Measurements from ENCODE around the gene TNFRSF18.
"Not testable (repeated sequence)": the region's sequence is repeated elsewhere in the genome, so short reads cannot be mapped to it uniquely, and the experiment has no call there.

TNFRSF18 gene

GRCh38 chr1:1183221-1183747, 23.1 kb downstream of the TNFRSF18 start:
- DNase-seq (ENCODE audit: low read depth, low spot score): no peak
- H3K4me3 ChIP-seq (ENCODE audit: low read length): no peak overlapping the region

DNA sequence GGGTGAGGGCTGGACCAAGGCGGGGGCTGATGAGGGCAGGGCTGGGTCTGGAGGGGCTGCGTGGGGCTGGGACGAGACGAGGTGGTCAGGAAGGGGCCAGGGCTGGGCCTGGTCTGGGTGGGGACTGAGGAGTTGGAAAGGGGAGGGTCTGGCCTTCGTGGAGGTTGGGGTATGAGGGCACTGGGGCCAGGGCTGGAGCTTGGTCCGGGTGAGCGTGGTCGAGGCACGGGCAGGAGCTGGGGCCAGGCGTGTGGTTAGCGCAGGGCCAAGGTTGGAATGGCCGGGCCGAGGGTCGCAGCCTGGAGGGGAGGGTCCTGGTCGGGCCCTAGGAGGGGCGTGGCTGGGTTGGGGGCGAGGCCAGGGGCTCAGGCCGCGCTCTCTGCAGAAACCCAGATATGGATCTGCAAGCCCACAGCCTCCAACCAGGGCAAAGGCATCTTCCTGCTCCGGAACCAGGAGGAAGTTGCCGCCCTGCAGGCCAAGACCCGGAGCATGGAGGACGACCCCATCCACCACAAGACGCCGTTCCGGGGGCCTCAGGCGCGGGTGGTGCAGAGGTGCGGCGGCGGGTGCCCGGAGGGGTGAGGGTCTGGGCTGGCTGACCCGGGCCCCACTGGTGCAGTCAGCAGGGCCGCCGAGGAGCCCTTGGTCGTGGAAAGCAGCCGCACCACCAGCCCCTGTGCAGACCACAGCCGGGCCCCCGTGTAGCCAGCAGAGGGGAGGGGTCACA, 23.7 kb downstream of the TNFRSF18 start:
- H3K4me3 ChIP-seq (ENCODE audit: low read length): no peak overlapping the region
- DNase-seq (ENCODE audit: low read depth, low spot score): no peak

GRCh38 chr1:1181938-1182410, 24.4 kb downstream of the TNFRSF18 start:
- no peak for DNase-seq (ENCODE audit: low read depth, low spot score)

GRCh38 chr1:1181129-1181937, 25.1 kb downstream of the TNFRSF18 start:
- no peak for DNase-seq (ENCODE audit: low read depth, low spot score)
- H3K4me3 ChIP-seq (ENCODE audit: low read length): no peak overlapping the region

More at GRCh38 chr1:1181938-1182410, 24.4 kb downstream of the TNFRSF18 start:
- no peak overlapping the region for H3K4me3 ChIP-seq (ENCODE audit: low read length)

GRCh38 chr1:1179983-1180861, 26.2 kb downstream of the TNFRSF18 start:
- no peak for DNase-seq (ENCODE audit: low read depth, low spot score)
- no peak overlapping the region for H3K4me3 ChIP-seq (ENCODE audit: low read length)

DNA sequence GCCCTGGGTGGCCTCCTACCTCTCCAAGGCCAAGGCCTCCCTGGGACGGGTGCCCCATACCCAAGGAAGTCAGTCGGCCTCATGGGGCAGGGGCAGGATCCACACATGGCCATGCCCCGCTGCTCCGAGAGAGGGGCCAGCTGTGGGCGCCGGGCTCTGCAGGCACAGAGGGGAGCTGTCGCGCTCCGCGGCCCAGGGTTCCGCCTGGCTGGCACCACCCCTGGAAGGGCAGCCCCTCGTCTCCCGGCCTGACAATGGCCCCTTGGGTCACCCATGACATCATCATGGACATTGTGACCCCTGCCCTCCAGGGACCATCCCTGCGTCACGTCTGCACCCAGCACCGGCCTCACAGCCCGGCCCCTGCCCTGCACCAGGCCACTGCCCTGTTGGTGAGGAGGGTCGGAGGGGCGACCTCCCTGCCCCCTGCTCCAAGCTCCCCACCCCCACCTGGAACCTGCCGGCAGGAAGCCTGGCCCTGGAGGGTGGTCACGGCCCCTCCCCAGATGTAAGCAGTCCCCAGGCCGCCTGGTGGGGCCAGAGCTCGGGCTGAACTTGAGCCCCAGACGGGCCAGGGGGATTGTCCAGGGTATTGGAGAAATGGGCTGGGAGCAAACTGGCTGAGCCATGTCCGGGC, 26.9 kb downstream of the TNFRSF18 start:
- H3K4me3 ChIP-seq (ENCODE audit: low read length): no peak overlapping the region
- no peak for DNase-seq (ENCODE audit: low read depth, low spot score)

- no peak overlapping the region for H3K4me3 ChIP-seq (ENCODE audit: low read length)
- DNase-seq (ENCODE audit: low read depth, low spot score): no peak
These were observed 27.5 kb downstream of the TNFRSF18 start for GRCh38 chr1:1178794-1179331.

DNA sequence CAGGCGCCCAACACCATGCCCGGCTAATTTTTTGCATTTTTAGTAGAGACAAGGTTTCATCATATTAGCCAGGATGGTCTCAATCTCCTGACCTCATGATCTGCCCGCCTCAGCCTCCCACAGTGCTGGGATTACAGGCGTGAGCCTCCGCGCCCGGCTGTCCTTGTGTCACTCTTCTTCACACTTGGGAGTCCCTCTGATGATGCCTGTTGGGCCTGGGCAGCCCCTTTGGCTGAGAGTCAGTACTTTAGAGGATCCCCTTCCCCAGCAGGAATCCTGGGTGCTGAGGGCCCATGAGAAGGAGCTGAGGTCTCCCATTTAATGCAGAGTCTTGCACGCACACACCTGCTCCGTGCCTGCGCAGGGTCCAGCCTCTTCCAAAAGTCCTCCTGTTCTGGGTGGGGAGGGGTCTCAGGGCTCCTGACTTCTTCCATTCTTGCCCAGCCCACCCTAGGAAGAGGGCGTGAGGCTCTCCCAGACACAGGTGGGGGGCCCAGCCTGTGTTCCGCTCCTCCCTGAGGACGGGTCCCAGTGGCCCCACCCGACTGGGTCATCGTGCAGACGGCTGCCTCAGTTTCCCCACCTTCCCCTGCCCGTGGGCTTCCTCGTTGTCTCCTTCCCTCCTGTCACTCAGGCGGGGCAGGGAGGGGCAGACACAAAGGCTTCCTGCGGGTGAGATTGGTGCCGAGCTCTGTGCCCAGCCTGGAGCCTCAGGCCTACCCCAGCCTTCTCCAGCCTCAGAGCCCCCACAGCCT, 28.8 kb downstream of the TNFRSF18 start:
- H3K4me3 ChIP-seq (ENCODE audit: low read length): no peak overlapping the region
- no peak for DNase-seq (ENCODE audit: low read depth, low spot score)

DNA sequence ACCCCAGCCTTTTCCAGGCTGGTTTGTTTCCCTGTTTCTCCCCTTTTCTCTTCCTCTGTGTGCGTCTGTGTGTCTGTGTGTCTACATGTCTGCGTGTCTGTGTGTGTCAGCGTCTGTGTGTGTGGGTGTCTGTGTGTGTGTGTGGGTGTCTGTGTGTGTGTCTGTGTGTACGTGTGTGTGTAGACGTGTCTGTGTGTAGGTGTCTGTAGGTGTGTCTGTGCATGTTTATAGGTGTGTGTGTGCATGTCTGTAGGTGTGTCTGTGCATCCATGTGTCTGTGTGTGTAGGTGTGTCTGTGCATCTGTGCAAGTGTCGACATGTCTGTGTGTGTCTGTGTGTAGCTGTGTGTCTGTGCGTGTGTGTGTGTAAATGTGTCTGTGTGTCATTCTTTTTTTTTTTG, 29.5 kb downstream of the TNFRSF18 start:
- DNase-seq (ENCODE audit: low read depth, low spot score): no peak
- H3K4me3 ChIP-seq (ENCODE audit: low read length): no peak overlapping the region

GRCh38 chr1:1176063-1176761, 30.2 kb downstream of the TNFRSF18 start:
- H3K4me3 ChIP-seq (ENCODE audit: low read length); DNase-seq (ENCODE audit: low read depth, low spot score): not testable (repeated sequence)

DNA sequence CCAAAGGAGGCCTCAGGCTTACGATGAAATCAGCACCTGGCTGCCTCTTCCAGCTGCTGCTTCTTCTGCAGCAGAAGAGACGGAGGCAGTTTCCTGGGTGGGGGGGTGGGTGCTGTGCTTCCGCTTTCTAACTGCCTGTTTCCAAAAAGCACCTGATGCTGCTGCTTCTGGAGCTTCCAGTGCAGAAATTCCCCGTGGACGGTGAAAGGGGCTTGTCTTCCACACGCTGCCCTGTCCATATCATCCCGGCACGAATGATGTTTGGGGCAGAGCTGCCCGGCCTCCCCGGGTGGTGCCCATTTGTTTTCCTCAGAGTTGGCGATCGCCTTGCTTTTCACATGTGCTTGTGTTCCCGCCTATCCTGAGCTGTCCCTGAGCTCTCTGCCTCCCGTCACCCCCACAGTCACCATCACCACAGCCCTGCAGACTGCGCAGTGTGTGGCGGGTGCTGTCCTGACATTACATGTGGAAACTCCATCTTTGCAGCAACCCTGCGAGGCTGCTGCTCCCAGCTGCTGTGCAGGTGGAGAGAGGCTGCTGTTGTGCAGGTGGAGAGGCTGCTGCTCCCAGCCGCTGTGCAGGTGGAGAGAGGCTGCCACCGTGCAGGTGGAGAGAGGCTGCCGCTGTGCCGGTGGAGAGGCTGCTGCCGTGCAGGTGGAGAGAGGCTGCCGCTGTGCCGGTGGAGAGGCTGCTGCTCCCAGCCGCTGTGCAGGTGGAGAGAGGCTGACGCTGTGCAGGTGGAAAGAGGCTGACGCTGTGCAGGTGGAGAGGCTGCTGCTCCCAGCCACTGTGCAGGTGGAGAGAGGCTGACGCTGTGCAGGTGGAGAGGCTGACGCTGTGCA, 30.9 kb downstream of the TNFRSF18 start:
- no peak overlapping the region for H3K4me3 ChIP-seq (ENCODE audit: low read length)
- DNase-seq (ENCODE audit: low read depth, low spot score): no peak

- no peak for DNase-seq (ENCODE audit: low read depth, low spot score)
- H3K4me3 ChIP-seq (ENCODE audit: low read length): no peak within 1 kb of the TSS
These were observed 32.5 kb downstream of the TNFRSF18 start, which contains the start of gene TTLL10 for GRCh38 chr1:1173793-1174415. TTLL10 (plus strand) TSS chr1:1173880; CDS start chr1:1179216, 5,336 bp downstream.

DNA sequence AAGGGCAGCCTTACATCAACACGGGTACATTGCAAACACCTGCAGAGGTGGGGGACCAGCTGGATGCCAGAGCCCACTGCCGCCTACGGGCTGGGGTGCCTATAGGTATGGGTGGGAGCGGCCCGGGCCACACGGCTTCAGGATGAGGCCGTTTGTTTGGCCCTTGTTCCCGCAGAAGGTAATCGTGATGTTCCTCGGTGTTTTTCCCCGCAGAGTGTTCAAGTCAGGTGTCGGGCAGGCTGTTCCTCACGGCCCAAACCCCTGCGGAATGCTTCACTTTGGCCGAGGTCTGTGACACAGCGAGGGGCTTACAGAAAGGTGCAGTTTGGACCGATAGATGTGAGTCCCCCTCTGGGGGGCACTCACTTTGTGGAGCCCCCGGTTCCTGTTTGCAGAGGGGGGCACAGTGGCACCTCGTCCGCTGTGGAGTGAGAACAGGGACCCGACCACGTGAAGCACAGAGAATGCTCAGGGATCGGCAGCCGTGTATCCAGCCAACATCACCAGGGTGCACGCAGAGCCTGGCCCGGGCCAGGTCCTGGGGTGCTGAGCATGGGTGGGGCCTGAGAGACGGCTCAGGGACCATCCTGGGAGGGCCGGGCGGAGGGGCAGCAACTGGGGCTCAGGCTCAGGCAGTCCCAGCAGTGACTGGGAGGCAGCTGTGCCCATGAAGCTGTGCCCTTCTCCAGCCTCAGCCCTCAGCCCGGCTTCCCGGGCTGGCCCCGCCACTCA, 33.2 kb downstream of the TNFRSF18 start:
- H3K4me3 ChIP-seq (ENCODE audit: low read length): no peak overlapping the region
- DNase-seq (ENCODE audit: low read depth, low spot score): no peak

- H3K4me3 ChIP-seq (ENCODE audit: low read length): no peak overlapping the region
- DNase-seq (ENCODE audit: low read depth, low spot score): no peak
These were observed 34.6 kb downstream of the TNFRSF18 start for GRCh38 chr1:1171546-1172340.

- no peak for DNase-seq (ENCODE audit: low read depth, low spot score)
- no peak overlapping the region for H3K4me3 ChIP-seq (ENCODE audit: low read length)
These were observed 35.2 kb downstream of the TNFRSF18 start for GRCh38 chr1:1171161-1171545.
